ENCODE results near the gene ONECUT3.

DNA sequence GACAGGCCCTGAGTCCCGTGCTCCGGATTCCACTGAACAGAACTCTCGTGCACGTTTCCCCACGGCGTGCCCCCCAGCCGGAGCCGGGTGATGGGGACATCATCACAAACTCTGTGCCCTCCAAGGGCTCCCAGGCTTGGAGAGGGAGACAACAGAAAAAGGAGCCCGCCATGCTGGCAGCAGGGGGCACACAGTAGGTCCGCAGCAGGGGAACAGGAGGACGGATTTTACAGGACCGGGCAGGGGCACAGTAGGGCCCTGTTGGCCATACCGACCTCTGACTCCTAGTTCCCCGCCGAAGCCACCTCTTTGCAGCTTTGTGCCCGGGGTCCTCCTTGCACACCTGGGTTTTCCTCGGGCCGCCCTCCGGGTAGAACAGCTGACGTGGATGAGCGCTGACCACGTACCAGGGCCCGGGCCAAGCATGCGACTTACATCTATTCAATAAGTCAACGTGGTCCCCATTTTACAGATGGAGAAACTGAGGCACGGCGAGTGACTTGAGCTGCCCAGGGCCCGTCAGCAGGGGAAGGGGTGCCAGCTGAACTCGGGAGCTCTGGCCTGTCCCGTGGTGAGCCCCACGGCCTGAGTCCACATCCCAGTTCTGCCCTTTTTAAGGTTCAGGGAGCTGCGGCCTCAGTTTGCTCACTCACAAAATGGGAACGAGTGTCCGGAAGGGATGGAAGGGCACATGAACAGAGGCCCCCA, 10.2 kb upstream of the ONECUT3 start:
- TF ChIP-seq POLR2AphosphoS5 (IDR thresholded peaks at IDR 0.05; ENCODE audit: low read depth, low read length) = no peak
- no peak for TF ChIP-seq POLR2A (IDR thresholded peaks at IDR 0.05; ENCODE audit: low read depth, low read length)
- TF ChIP-seq TAF1 (IDR thresholded peaks at IDR 0.05; ENCODE audit: borderline replicate concordance, low read depth, low read length) = no peak

All from GM12892 (cell line).